Panc1 (cell line): ENCODE measurements around the gene NARF. TPM values are rescaled to one million over a fixed set of nuclear protein-coding genes. Genes with fewer than 3 reads are reported as not detected.

Source experiments
- ATAC-seq: fragments of 200-7000 bp; cut with Tn5 transposase; 2 replicates; pipeline ENCODE4 v1.9.1; 2020; ENCODE audit warnings: mild to moderate bottlenecking, moderate library complexity
- BruUV-seq: library from RNA; stranded (reverse); fragments of 400-500 nt; replicated peaks from 2 replicates; lab custom pipeline; 2021; lab: Mats Ljungman, UMichigan
- CTCF ChIA-PET: fragments of 300-600 bp; sonication (Branson Sonifier 250); formaldehyde crosslinking; loops from one replicate; lab custom pipeline; 2022; ENCODE audit warnings: antibody characterized with exemption; lab: Charles Lee
- POLR2A ChIA-PET: fragments of 300-600 bp; sonication (Branson Sonifier 250); formaldehyde crosslinking; loops from one replicate; lab custom pipeline; 2022; ENCODE audit warnings: antibody characterized with exemption; lab: Charles Lee
- DNase-seq: peaks from one replicate; pipeline ENCODE4 v3.0.0-alpha.2; 2010; ENCODE audit warnings: low read depth, low spot score
- H3K27ac ChIP-seq: 2 replicates; pipeline ENCODE4 v1.5.1; 2011; ENCODE audit warnings: mild to moderate bottlenecking, low read length, inconsistent platforms
- H3K27me3 ChIP-seq: fragments of 200-500 bp; sonication (Bioruptor generic); 2 replicates; pipeline ENCODE4 v1.6.0; 2014; ENCODE audit warnings: low read length, inconsistent platforms; ENCODE audit not compliant: control insufficient read depth, insufficient read depth
- H3K36me3 ChIP-seq: fragments of 200-500 bp; sonication (Bioruptor generic); 2 replicates; pipeline ENCODE4 v1.5.1; 2014; ENCODE audit warnings: inconsistent platforms, mild to moderate bottlenecking, low read length, moderate library complexity; ENCODE audit not compliant: control insufficient read depth, insufficient read depth
- H3K4me1 ChIP-seq: 2 replicates; pipeline ENCODE4 v1.5.1; 2011; ENCODE audit warnings: inconsistent platforms, mild to moderate bottlenecking, low read length, moderate library complexity; ENCODE audit not compliant: control insufficient read depth, insufficient read depth
- H3K4me3 ChIP-seq, 2 experiments: 2 replicates each; pipeline ENCODE4 v1.5.1; 2011 to 2012; ENCODE audit warnings: low read depth in 2 of 2, low read length in 2 of 2, mild to moderate bottlenecking in 2 of 2, inconsistent platforms in 1 of 2, moderate library complexity in 1 of 2
- H3K9me3 ChIP-seq: fragments of 200-500 bp; sonication (Bioruptor generic); 2 replicates; pipeline ENCODE4 v1.5.1; 2014; ENCODE audit warnings: low read depth, mild to moderate bottlenecking, inconsistent platforms, low read length, moderate library complexity; ENCODE audit not compliant: control insufficient read depth, insufficient read depth
- CTCF ChIP-seq: fragments of 450-650 bp; IDR thresholded peaks from 2 replicates; pipeline ENCODE4 v1.5.1; 2017; ENCODE audit warnings: mild to moderate bottlenecking
- POLR2AphosphoS5 ChIP-seq: IDR thresholded peaks from 2 replicates; pipeline ENCODE4 v1.6.1; 2012; ENCODE audit warnings: mild to moderate bottlenecking, low read depth, low read length, moderate library complexity
- SIN3A ChIP-seq: IDR thresholded peaks from 2 replicates; pipeline ENCODE4 v1.6.1; 2012; ENCODE audit warnings: low read depth, mild to moderate bottlenecking, low read length, moderate library complexity, borderline replicate concordance; ENCODE audit not compliant: insufficient read depth
- TCF7L2 ChIP-seq: IDR thresholded peaks from 2 replicates; pipeline ENCODE4 v1.6.1; 2011; ENCODE audit warnings: mild to moderate bottlenecking, low read depth, low read length, inconsistent platforms
- in situ Hi-C: cut with HindIII; loops from 2 replicates; pipeline ENCODE4 v1.10.0; 2016; ENCODE audit warnings: low sequenced_read_pairs, low pct_unique_long_range_greater_than_20kb
- intact Hi-C: fragments of 100-400 bp; cut with micrococcal nuclease; formaldehyde crosslinking; loops from one replicate; pipeline ENCODE4 v1.10.0; 2022; ENCODE audit not compliant: unreplicated experiment
- total RNA-seq: library from RNA; stranded (reverse); gene quantifications from one replicate; pipeline ENCODE4 v1.2.1, GENCODE V29; 2021; ENCODE audit not compliant: unreplicated experiment
- TF ChIP-seq, protein P1 (sequence below), 2 experiments: IDR thresholded peaks; 2 replicates each; pipeline ENCODE4 v1.6.1; 2011 to 2012; ENCODE audit warnings: low read depth in 2 of 2, control low read depth in 1 of 2, low read length in 1 of 2, mild to moderate bottlenecking in 1 of 2, moderate library complexity in 1 of 2; ENCODE audit not compliant: insufficient read depth in 1 of 2

The NARF gene
- total RNA-seq, 1 experiment from 2014 or later, result 60.9 TPM

GRCh38 chr17:82444941-82445521, 13.5 kb upstream of the NARF start:
- no peak overlapping the region for H3K27ac ChIP-seq
- no peak overlapping the region for H3K4me3 ChIP-seq
- BruUV-seq, result no TSS peak
- no peaks in the 10 kb centered on the region for H3K27me3 ChIP-seq
- ATAC-seq (no peak), DNase-seq (no peak)
- POLR2A ChIA-PET, result no interaction called here
- H3K36me3 ChIP-seq, result no peaks in the 10 kb centered on the region
- intact Hi-C loops, result no loop called here
- CTCF ChIA-PET, result no interaction called here
- peaks cover 20% of the 10 kb centered on the region; the same call in 1 of the 2 replicates for H3K4me1 ChIP-seq
- no peaks in the 10 kb centered on the region for H3K9me3 ChIP-seq
- TF ChIP-seq SIN3A (no peak), CTCF (no peak), POLR2AphosphoS5 (no peak), TCF7L2 (no peak)
- TF ChIP-seq, protein P1, sequence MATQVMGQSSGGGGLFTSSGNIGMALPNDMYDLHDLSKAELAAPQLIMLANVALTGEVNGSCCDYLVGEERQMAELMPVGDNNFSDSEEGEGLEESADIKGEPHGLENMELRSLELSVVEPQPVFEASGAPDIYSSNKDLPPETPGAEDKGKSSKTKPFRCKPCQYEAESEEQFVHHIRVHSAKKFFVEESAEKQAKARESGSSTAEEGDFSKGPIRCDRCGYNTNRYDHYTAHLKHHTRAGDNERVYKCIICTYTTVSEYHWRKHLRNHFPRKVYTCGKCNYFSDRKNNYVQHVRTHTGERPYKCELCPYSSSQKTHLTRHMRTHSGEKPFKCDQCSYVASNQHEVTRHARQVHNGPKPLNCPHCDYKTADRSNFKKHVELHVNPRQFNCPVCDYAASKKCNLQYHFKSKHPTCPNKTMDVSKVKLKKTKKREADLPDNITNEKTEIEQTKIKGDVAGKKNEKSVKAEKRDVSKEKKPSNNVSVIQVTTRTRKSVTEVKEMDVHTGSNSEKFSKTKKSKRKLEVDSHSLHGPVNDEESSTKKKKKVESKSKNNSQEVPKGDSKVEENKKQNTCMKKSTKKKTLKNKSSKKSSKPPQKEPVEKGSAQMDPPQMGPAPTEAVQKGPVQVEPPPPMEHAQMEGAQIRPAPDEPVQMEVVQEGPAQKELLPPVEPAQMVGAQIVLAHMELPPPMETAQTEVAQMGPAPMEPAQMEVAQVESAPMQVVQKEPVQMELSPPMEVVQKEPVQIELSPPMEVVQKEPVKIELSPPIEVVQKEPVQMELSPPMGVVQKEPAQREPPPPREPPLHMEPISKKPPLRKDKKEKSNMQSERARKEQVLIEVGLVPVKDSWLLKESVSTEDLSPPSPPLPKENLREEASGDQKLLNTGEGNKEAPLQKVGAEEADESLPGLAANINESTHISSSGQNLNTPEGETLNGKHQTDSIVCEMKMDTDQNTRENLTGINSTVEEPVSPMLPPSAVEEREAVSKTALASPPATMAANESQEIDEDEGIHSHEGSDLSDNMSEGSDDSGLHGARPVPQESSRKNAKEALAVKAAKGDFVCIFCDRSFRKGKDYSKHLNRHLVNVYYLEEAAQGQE (IDR thresholded peaks at IDR 0.05; ENCODE audit: insufficient read depth in 1 of 2, low read depth in 2 of 2, low read length in 1 of 2), result no peak
- in situ Hi-C loops, result no loop called here

DNA sequence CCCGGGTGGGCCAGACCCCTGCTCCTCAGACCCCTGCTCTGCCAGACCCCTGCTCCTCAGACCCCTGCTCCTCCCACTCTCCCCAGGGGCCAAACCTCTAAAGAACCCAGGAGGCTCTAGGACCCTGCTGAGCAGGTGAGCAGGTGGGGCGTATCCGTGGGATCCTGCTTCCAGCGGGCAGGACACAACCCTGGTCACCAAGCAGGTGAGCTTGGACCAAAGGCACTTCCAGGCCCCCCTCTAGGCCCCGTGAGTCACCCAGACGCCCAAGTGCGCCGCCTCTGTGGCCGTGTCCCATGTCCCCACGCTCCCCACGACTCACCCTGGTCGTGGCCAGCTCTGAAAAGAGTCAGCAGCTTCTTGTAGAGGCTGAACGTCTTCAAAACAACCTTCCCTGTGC, 13.0 kb upstream of the NARF start:
- no peak overlapping the region for H3K27ac ChIP-seq
- no peaks in the 10 kb centered on the region; the same call in 1 of the 2 replicates for H3K36me3 ChIP-seq
- no peaks in the 10 kb centered on the region for H3K27me3 ChIP-seq
- TF ChIP-seq CTCF, result no peak
- no peak for TF ChIP-seq TCF7L2
- TF ChIP-seq, protein P1 (IDR thresholded peaks at IDR 0.05; ENCODE audit: insufficient read depth in 1 of 2, low read depth in 2 of 2, low read length in 1 of 2), result no peak
- TF ChIP-seq POLR2AphosphoS5, result no peak
- no peak for TF ChIP-seq SIN3A
- in situ Hi-C loops (no loop called here), intact Hi-C loops (no loop called here)
- no peak overlapping the region for H3K4me3 ChIP-seq
- peaks cover 20% of the 10 kb centered on the region; the same call in 1 of the 2 replicates for H3K4me1 ChIP-seq
- ChIA-PET POLR2A (no interaction called here), CTCF (interaction anchor here (0.6 kb wide), 1 partner anchor 22 kb away, joined by 5 read pairs; no protein-coding TSS in a partner anchor)
- H3K9me3 ChIP-seq, result no peaks in the 10 kb centered on the region
- BruUV-seq, result no TSS peak
- ATAC-seq, result no peak
- DNase-seq, result no peak
